Psoas muscle (tissue), 8 donors: Measurements from ENCODE around the gene PRRT4. TPM values are rescaled to one million over a fixed set of nuclear protein-coding genes. Genes with fewer than 3 reads are reported as not detected.
A peak's percentile ranks its signal among the peaks of the same experiment; 100 is the strongest.

ENCODE experiments used
- ATAC-seq, 4 donors: fragments of 200-7000 bp; cut with Tn5 transposase; one replicate each; pipeline ENCODE4 v1.9.1; 2020; ENCODE audit warnings: moderate library complexity in 3 of 4, mild to moderate bottlenecking in 2 of 4
- DNase-seq, 2 donors: peaks; one replicate each; pipeline ENCODE4 v3.0.0-alpha.2; 2020
- H3K27ac ChIP-seq: fragments of 200-600 bp; one replicate; pipeline ENCODE4 v1.8.0; 2022
- H3K27me3 ChIP-seq, 3 donors: fragments of 200-600 bp in 1 of 3; one replicate each; pipeline versions ENCODE4 v1.6.1 to v1.8.0; 2013 to 2022; ENCODE audit warnings: low read length in 2 of 3, mild to moderate bottlenecking in 2 of 3, moderate library complexity in 1 of 3; ENCODE audit not compliant: insufficient read depth in 3 of 3
- H3K36me3 ChIP-seq, 2 donors: fragments of 200-600 bp in 1 of 2; one replicate each; pipeline versions ENCODE4 v1.6.1 to v1.8.0; 2013 to 2022; ENCODE audit warnings: low read depth in 1 of 2, mild to moderate bottlenecking in 1 of 2, moderate library complexity in 1 of 2; ENCODE audit not compliant: insufficient read depth in 1 of 2
- H3K4me1 ChIP-seq: fragments of 200-600 bp; one replicate; pipeline ENCODE4 v1.8.0; 2022
- H3K4me3 ChIP-seq: fragments of 200-600 bp; one replicate; pipeline ENCODE4 v1.8.0; 2022; ENCODE audit warnings: mild to moderate bottlenecking
- H3K9me3 ChIP-seq: fragments of 200-600 bp; one replicate; pipeline ENCODE4 v1.8.0; 2022
- CTCF ChIP-seq: fragments of 200-600 bp; IDR thresholded peaks from one replicate; pipeline ENCODE4 v1.8.0; 2022; ENCODE audit warnings: antibody characterized with exemption
- WGBS, 3 donors: extraction: QIAGEN DNeasy Blood & Tissue Kit; methylation state at CpG; one replicate each; pipeline versions ENCODE4 v1.1.6 to v1.1.7; 2013; 5-methylcytosine and 5-hydroxymethylcytosine counted together
- intact Hi-C, 2 donors: fragments of 100-400 bp; cut with DNase I; formaldehyde crosslinking; loops; one replicate each; pipeline versions ENCODE4 v1.11.0 to v1.14.2; 2022
- polyA plus RNA-seq, 3 donors: library from polyadenylated mRNA; stranded (reverse); fragments of 200-250 nt; gene quantifications; one replicate each; pipeline ENCODE4 v1.2.3, GENCODE V29; 2013
- total RNA-seq, 4 donors: library from RNA; stranded (reverse); fragmentation: NEBNext Ultra II Directional in 2 of 4; extraction: Animal tissue kit (Norgen Biotek cat#: 25700) in 2 of 4; gene quantifications; one replicate each; pipeline versions ENCODE4 v1.2.1 to v1.2.4, GENCODE V29; 2021 to 2023
- donor health status: healthy with polysubstance abuse.
- donor health status: DM: no; HTN: no; CAD: no; lungs with moderate emphysema.
- donor health status: Bipolar disorder and iron deficiency.
- donor health status: healthy.
- donor health status: DM: yes; HTN: yes; CAD: no.
- donor health status: DM: no; HTN: no; CAD: no.
- donor health status: DM: no; HTN: no; CAD: no.
- donor health status: DM: yes; HTN: yes; CAD: no.

Gene PRRT4
- total and polyA plus RNA-seq, 7 donors, result 0.87 to 27.7 (median 3.5) TPM

- WGBS, 3 donors, result 92 to 96% (median 95%) methylated on average over 6 of the region's 6 CpGs
- H3K27ac ChIP-seq, result no peak overlapping the region
- H3K4me1 ChIP-seq, result no peaks in the 10 kb centered on the region
- DNase-seq, result no peak
- H3K9me3 ChIP-seq, result no peaks in the 10 kb centered on the region
- H3K36me3 ChIP-seq, result peaks cover 13 to 100% of the 10 kb centered on the region in 2 donors
- no peak for TF ChIP-seq CTCF
- ATAC-seq, result no peak
- intact Hi-C loops, result no loop called here
- no peaks in the 10 kb centered on the region for H3K27me3 ChIP-seq
- H3K4me3 ChIP-seq, result no peak overlapping the region
These were observed 52.4 kb downstream of the PRRT4 start for GRCh38 chr7:128309124-128309523.

DNA sequence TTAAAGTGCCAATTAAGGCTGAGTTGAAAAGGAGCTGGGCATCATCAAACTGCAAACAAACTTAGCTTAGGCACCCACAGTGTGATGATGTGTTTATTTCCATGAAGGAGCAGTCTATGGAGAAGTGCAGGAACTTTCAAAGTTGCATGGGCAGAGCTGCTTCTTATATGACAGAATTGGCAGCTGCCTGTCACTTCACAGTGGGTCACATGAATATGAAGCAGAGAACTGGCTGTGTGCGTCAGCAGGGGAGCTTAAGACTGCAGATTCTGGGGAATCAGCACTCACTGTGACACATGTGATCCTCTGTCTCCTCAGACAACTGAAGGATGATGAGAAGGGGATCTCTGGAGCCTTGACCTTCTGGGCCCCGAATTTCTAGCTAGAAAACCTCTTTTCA is 54.4 kb downstream of the PRRT4 start:
- peak; percentile 57 to 90 (median 72) for ATAC-seq
- no peak overlapping the region for H3K4me3 ChIP-seq
- peaks cover 13 to 95% of the 10 kb centered on the region in 2 donors for H3K36me3 ChIP-seq
- peak overlapping the region; percentile 31 for H3K27ac ChIP-seq
- DNase-seq, result no peak
- H3K4me1 ChIP-seq, result no peaks in the 10 kb centered on the region
- 69 to 90% (median 81%) methylated on average over 2 of the region's 2 CpGs for WGBS, 3 donors
- intact Hi-C loops, result no loop called here
- TF ChIP-seq CTCF, result no peak
- H3K9me3 ChIP-seq, result no peaks in the 10 kb centered on the region
- H3K27me3 ChIP-seq, result no peaks in the 10 kb centered on the region

- TF ChIP-seq CTCF, result no peak
- H3K36me3 ChIP-seq, result peaks cover 5 to 76% of the 10 kb centered on the region in 2 donors
- intact Hi-C loops, result no loop called here
These were observed 57.3 kb downstream of the PRRT4 start for GRCh38 chr7:128304212-128304611.

GRCh38 chr7:128303643-128304042 is 57.8 kb downstream of the PRRT4 start:
- H3K36me3 ChIP-seq, result peaks cover 5 to 70% of the 10 kb centered on the region in 2 donors
- no peak for ATAC-seq
- intact Hi-C loops, result no loop called here
- H3K9me3 ChIP-seq, result no peaks in the 10 kb centered on the region
- H3K4me3 ChIP-seq, result no peak overlapping the region
- WGBS, 3 donors, result 83 to 86% (median 84%) methylated on average over 5 of the region's 5 CpGs
- no peak for TF ChIP-seq CTCF
- no peaks in the 10 kb centered on the region for H3K4me1 ChIP-seq
- no peak overlapping the region for H3K27ac ChIP-seq
- H3K27me3 ChIP-seq, result no peaks in the 10 kb centered on the region
- no peak for DNase-seq

More at GRCh38 chr7:128304212-128304611, 57.3 kb downstream of the PRRT4 start:
- DNase-seq (no peak), ATAC-seq (peak in 3 of 4 donors; percentile 10 to 41 (median 31))
- H3K27me3 ChIP-seq, result no peaks in the 10 kb centered on the region
- no peaks in the 10 kb centered on the region for H3K9me3 ChIP-seq
- 69 to 81% (median 77%) methylated on average over 1 of the region's 1 CpG for WGBS, 3 donors
- H3K27ac ChIP-seq, result no peak overlapping the region
- no peaks in the 10 kb centered on the region for H3K4me1 ChIP-seq
- no peak overlapping the region for H3K4me3 ChIP-seq

GRCh38 chr7:128303133-128303532 is 58.4 kb downstream of the PRRT4 start:
- ATAC-seq (no peak), DNase-seq (no peak)
- 87 to 98% (median 90%) methylated on average over 2 of the region's 2 CpGs for WGBS, 3 donors
- no peaks in the 10 kb centered on the region for H3K9me3 ChIP-seq
- H3K4me3 ChIP-seq, result no peak overlapping the region
- H3K27ac ChIP-seq, result no peak overlapping the region
- no peaks in the 10 kb centered on the region for H3K27me3 ChIP-seq
- TF ChIP-seq CTCF, result no peak
- intact Hi-C loops, result no loop called here
- no peaks in the 10 kb centered on the region for H3K4me1 ChIP-seq
- H3K36me3 ChIP-seq, result peaks cover 5 to 65% of the 10 kb centered on the region in 2 donors
